IPS DF 6.9 (cell line): ENCODE results near the gene B4GALNT1.
"Not testable (repeated sequence)": the region's sequence is repeated elsewhere in the genome, so short reads cannot be mapped to it uniquely, and the experiment has no call there.

Experiments
- DNase-seq: peaks from one replicate; pipeline ENCODE4 v3.0.0-alpha.2; 2013; ENCODE audit warnings: low read depth, low spot score
- H3K27ac ChIP-seq: one replicate; pipeline ENCODE4 v1.5.1; 2013; ENCODE audit warnings: low read length, control low read depth
- H3K27me3 ChIP-seq: 2 replicates; pipeline ENCODE4 v1.6.1; 2013; ENCODE audit warnings: mild to moderate bottlenecking, low read length; ENCODE audit not compliant: control insufficient read depth, insufficient read depth
- H3K36me3 ChIP-seq: 2 replicates; pipeline ENCODE4 v1.6.1; 2013; ENCODE audit warnings: low read length; ENCODE audit not compliant: control insufficient read depth, insufficient read depth
- H3K4me1 ChIP-seq: 2 replicates; pipeline ENCODE4 v1.6.1; 2013; ENCODE audit warnings: low read length; ENCODE audit not compliant: control insufficient read depth, insufficient read depth
- H3K4me3 ChIP-seq: 2 replicates; pipeline ENCODE4 v1.5.1; 2013; ENCODE audit warnings: mild to moderate bottlenecking, low read length
- H3K9me3 ChIP-seq: 2 replicates; pipeline ENCODE4 v1.6.1; 2013; ENCODE audit warnings: low read length, inconsistent platforms; ENCODE audit not compliant: control insufficient read depth, insufficient read depth
- WGBS: extraction: QIAGEN DNeasy Blood & Tissue Kit; methylation state at CpG from one replicate; pipeline ENCODE4 v1.1.7; 2013; ENCODE audit warnings: mixed read lengths, missing lambda C conversion rate; ENCODE audit not compliant: insufficient read length, insufficient coverage; 5-methylcytosine and 5-hydroxymethylcytosine counted together

B4GALNT1 gene

DNA sequence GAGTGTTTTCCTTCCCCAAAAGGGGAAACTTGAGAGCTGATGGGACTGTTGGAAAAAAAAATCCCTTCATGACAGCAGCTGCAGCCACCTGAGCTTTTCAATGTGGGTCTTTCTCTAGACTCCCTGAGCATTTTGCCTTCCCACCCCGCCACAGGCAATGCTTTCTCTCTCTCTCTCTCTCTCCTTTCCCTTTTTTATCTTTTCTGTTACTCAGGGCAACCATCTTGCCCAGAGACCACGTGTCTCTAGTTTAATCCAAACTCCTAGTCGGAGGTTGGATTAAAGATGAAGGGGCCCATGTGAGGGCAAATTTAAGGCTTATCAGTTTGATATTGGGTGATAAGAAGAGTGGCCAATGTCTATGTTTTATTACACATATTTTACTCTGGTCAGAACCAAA, 25.9 kb upstream of the B4GALNT1 start:
- Histone ChIP-seq H3K36me3 (no peaks in the 10 kb centered on the region), H3K27ac (no peak overlapping the region), H3K4me3 (no peak overlapping the region), H3K9me3 (no peaks in the 10 kb centered on the region), H3K27me3 (no peaks in the 10 kb centered on the region), H3K4me1 (no peaks in the 10 kb centered on the region)
- no peak for DNase-seq
- no CpG with 5 or more reads among the region's 3 CpGs for WGBS

DNA sequence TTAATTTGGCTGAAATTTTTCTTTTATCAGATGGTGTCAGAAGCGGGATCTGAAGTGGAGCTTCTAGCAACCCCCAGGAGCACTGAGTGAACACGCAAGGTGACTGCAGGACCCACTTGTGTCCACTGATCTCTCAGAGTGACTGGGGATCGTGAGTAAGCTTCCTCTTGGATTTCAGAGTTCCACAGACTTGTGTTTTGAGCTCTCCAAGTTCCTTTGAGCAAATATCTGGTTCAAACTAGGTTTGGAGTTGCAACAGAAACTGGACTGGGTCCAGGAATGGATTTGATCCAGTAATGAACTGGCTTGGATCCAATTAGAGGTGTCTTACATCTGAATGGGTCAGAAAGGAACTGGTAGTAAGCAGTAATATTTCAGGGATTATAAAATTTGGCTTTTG, 24.7 kb upstream of the B4GALNT1 start:
- H3K4me3 ChIP-seq = no peak overlapping the region
- no peaks in the 10 kb centered on the region for H3K4me1 ChIP-seq
- no CpG with 5 or more reads among the region's 3 CpGs for WGBS
- H3K9me3 ChIP-seq = no peaks in the 10 kb centered on the region
- H3K27me3 ChIP-seq = no peaks in the 10 kb centered on the region
- no peak overlapping the region for H3K27ac ChIP-seq
- H3K36me3 ChIP-seq = no peaks in the 10 kb centered on the region
- no peak for DNase-seq

DNA sequence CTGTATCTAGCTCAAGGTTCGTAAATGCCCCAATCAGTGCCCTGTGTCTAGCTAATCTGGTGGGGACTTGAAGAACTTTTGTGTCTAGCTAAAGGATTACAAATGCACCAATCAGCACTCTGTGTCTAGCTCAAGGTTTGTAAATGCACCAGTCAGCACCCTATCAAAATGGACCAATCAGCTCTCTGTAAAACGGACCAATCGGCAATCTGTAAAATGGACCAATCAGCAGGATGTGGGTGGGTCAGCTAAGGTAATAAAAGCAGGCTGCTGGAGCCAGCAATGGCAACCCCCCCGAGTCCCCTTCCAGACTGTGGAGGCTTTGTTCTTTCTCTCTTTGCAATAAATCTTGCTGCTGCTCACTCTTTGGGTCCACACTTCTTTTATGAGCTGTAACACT, 23.4 kb upstream of the B4GALNT1 start:
- not testable (repeated sequence) for H3K27me3 ChIP-seq, H3K27ac ChIP-seq, DNase-seq, H3K4me1 ChIP-seq, H3K4me3 ChIP-seq, H3K9me3 ChIP-seq, H3K36me3 ChIP-seq
- WGBS = no CpG with 5 or more reads among the region's 4 CpGs

DNA sequence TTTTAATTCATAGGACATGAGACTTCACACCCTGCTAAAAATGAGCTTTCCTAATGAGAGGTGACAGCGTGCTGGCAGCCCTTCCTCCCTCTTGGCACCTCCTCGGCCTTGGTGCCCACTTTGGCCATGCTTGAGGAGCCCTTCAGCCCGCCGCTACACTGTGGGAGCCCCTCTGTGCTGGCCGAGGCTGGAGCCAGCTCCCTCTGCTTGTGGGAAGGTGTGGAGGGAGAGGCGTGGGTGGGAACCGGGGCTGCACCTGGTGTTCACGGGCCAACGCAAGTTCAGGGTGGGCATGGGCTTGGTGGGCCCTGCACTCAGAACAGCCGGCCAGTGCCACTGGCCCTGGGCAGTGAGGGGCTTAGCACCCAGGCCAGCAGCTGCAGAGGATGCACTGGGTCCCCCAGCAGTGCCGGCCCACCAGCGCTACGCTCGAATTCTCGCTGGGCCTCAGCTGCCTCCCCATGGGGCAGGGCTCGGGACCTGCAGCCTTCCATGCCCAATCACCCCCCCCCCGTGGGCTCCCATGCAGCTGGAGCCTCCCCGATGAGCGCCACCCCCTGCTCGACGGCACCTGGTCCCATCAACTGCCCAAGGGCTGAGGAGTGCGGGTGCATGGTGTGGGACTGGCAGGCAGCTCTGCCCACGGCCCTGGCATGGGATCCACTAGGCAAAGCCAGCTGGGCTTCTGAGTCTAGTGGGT, 22.7 kb upstream of the B4GALNT1 start:
- Histone ChIP-seq H3K27me3 (no peaks in the 10 kb centered on the region), H3K9me3 (no peaks in the 10 kb centered on the region), H3K4me1 (no peaks in the 10 kb centered on the region), H3K4me3 (no peak overlapping the region), H3K27ac (no peak overlapping the region), H3K36me3 (no peaks in the 10 kb centered on the region)
- no CpG with 5 or more reads among the region's 23 CpGs for WGBS
- no peak for DNase-seq

DNA sequence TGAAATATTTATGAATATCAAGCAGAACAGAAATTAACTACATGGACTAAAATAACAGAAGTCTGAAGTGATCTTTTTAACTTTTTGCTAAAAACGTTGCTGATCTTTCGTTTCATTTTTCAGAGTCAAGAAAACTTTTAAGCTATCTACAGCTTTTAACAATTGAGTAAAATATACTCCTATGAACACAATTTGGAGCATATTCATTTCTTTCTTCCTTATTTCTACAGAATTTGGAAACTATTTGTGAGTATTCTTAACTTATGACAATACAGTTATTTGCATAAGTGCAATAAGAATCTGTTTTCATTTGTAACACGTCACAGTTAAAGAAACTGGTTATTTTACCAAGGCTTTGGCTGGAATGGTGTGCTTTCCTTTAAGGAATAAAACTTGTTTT, 21.0 kb upstream of the B4GALNT1 start:
- Histone ChIP-seq H3K36me3 (no peaks in the 10 kb centered on the region), H3K27ac (no peak overlapping the region), H3K4me3 (no peak overlapping the region), H3K4me1 (no peaks in the 10 kb centered on the region), H3K9me3 (no peaks in the 10 kb centered on the region), H3K27me3 (no peaks in the 10 kb centered on the region)
- DNase-seq = no peak
- no CpG with 5 or more reads among the region's 3 CpGs for WGBS

DNA sequence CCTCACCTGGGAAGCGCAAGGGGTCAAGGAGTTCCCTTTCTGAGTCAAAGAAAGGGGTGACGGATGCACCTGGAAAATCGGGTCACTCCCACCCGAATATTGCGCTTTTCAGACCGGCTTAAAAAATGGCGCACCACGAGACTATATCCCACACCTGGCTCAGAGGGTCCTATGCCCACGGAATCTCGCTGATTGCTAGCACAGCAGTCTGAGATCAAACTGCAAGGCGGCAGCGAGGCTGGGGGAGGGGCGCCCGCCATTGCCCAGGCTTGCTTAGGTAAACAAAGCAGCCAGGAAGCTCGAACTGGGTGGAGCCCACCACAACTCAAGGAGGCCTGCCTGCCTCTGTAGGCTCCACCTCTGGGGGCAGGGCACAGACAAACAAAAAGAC, 13.7 kb upstream of the B4GALNT1 start:
- not testable (repeated sequence) for H3K27me3 ChIP-seq, H3K4me1 ChIP-seq, H3K36me3 ChIP-seq, H3K9me3 ChIP-seq, H3K27ac ChIP-seq, H3K4me3 ChIP-seq, DNase-seq
- no CpG with 5 or more reads among the region's 15 CpGs for WGBS

DNA sequence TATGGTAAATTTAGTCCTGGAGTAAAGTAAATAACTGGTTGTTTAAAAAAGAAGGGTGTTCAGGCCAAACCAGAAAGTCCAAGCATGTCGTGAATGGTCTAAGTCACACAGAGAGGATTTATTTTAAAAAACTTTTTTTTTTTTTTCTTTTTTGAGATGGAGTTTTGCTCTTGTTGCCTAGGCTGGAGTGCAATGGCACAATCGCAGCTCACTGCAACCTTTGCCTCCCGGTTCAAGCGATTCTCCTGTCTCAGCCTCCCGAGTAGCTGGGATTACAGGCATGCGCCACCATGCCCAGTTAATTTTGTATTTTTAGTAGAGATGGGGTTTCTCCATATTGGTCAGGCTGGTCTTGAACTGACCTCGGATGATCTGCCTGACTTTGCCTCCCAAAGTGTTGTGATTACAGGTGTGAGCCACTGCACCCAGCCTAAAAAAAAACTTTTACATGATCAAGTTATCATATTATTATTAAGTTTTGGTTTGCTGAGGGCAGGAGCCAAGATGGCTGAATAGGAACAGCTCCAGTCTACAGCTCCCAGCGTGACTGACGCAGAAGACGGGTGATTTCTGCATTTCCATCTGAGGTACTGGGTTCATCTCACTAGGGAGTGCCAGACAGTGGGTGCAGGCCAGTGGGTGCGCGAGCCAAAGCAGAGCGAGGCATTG, 13.1 kb upstream of the B4GALNT1 start:
- DNase-seq, H3K9me3 ChIP-seq, H3K4me3 ChIP-seq, H3K36me3 ChIP-seq, H3K27me3 ChIP-seq, H3K27ac ChIP-seq, H3K4me1 ChIP-seq: not testable (repeated sequence)
- WGBS = no CpG with 5 or more reads among the region's 13 CpGs

DNA sequence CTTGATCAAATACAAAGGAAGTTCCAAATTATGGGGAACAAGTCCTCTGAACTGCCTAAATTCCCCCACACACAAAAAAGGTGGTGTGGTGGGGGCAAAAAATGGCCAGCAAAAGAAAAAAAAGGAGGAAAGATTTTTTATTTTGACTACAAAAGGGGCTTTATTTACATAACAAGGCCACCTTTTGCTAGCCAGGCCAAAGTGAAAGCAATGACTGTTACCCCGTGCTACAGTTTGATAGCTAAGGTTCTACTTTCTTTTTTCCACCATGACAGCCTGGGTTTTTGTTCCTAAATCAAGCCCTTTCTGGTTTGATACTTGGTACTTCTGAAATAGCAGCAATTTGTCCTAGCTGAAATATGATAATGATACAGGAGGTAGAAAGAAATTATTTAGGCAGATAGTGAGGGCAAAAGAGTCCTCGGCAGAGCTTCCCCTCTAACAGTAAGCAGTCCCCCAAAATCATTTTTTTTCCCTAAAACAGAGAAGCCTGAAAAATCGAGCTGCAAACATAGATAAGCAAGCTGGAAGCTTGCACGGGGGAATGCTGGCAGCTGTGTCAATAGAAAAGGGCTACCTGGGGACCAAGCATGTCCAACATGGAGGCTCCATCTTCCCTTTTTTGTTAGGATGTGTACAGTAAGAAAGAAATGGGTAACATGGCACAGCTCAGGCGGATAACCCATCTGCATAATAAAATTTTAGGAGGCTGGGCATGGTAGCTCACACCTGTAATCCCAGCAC, 8.9 kb upstream of the B4GALNT1 start:
- Histone ChIP-seq H3K4me3 (no peak overlapping the region), H3K9me3 (no peaks in the 10 kb centered on the region), H3K27me3 (no peaks in the 10 kb centered on the region), H3K4me1 (no peaks in the 10 kb centered on the region; the same call in 1 of the 2 replicates), H3K27ac (no peak overlapping the region), H3K36me3 (no peaks in the 10 kb centered on the region)
- DNase-seq = no peak
- WGBS = no CpG with 5 or more reads among the region's 5 CpGs

DNA sequence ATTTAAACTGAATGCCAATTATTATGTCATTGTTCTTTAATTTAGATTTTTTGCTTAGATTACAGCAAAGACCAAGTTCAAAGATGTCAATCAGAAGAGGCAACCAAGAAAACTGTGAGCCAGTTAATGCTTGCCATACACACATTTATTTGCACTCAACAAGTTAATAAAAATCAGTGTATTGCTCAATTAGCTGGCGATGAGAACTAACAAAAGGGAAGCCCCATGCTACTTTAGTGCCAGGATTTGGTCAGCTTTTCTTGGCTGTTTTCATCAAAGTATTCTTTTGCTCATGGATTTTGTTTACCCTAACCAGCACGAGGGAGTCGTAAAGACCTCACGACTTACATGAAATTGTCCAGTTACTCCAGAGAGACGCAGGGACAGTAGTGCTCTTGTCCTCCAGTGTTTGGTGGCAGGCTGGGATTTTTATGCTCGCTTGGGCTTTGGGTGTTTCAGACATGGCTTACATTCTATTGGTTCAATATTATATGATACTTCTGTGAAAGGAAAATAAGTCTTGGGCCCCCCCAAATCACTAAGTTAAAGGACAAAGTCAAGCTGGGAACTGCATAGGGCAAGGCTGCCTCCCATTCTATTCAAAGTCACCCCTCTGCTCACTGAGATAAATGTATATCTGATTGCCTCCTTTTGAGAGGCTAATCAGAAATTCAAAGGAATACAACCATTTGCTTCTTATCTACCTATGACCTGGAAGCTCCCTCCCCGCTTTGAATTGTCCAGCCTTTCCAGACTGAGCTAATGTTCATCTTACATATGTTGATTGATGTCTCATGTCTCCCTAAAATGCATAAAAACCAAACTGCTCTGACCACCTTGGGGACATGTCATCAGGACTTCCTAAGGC, 7.4 kb upstream of the B4GALNT1 start:
- WGBS = no CpG with 5 or more reads among the region's 7 CpGs
- Histone ChIP-seq H3K27me3 (no peaks in the 10 kb centered on the region), H3K4me1 (no peaks in the 10 kb centered on the region; the same call in 1 of the 2 replicates), H3K27ac (no peak overlapping the region), H3K36me3 (no peaks in the 10 kb centered on the region), H3K4me3 (no peak overlapping the region), H3K9me3 (no peaks in the 10 kb centered on the region)
- DNase-seq = no peak

DNA sequence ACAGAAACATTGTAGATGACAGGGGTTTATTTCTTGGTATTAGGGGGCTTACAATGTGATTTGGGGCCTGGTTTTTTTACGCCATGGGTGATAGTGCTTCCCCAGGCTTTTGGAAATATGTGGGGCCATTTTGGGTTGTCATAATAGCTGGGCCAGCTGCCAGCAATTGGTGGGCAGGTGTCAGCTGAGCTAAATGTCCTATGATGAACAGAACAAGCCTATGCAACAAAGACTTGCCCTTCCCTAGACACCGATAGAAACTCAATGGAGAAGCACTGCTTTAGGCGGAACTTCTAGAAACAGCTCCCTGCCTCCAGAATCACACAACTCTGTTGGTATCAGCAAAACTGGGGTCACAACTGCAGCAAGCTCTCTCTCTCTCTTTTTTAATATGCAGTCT, 5.1 kb upstream of the B4GALNT1 start:
- no peaks in the 10 kb centered on the region for H3K36me3 ChIP-seq
- DNase-seq = no peak
- H3K4me3 ChIP-seq = no peak overlapping the region
- no peaks in the 10 kb centered on the region; the same call in 1 of the 2 replicates for H3K27me3 ChIP-seq
- no peak overlapping the region for H3K27ac ChIP-seq
- no peaks in the 10 kb centered on the region for H3K9me3 ChIP-seq
- no peaks in the 10 kb centered on the region; the same call in 1 of the 2 replicates for H3K4me1 ChIP-seq
- no CpG with 5 or more reads among the region's 3 CpGs for WGBS
